H1 (cell line): Measurements from ENCODE around the gene BICD1. TPM values are rescaled to one million over a fixed set of nuclear protein-coding genes. Genes with fewer than 3 reads are reported as not detected.
A peak's percentile ranks its signal among the peaks of the same experiment; 100 is the strongest.

Source experiments
- CTCF ChIA-PET: fragments of 300-600 bp; sonication (Branson Sonifier 250); formaldehyde crosslinking; loops from one replicate; lab custom pipeline; 2021; ENCODE audit not compliant: partially characterized antibody; lab: Charles Lee
- POLR2A ChIA-PET: fragments of 300-600 bp; sonication (Branson Sonifier 250); formaldehyde crosslinking; loops from one replicate; lab custom pipeline; 2021; ENCODE audit warnings: inconsistent platforms; ENCODE audit not compliant: partially characterized antibody; lab: Charles Lee
- DNase-seq, 2 experiments: peaks; one replicate each; pipeline versions ENCODE4 v3.0.0 to v3.0.0-alpha.2; 2010 to 2022; ENCODE audit warnings: low spot score in 2 of 2, low read depth in 1 of 2, mixed read lengths in 1 of 2
- FAIRE-seq: peaks from 2 replicates; lab custom pipeline; 2011; peaks lifted over from hg19 to GRCh38; lab: Jason Lieb, UNC
- H2AFZ ChIP-seq: 2 replicates; pipeline ENCODE4 v1.8.1; 2012; ENCODE audit warnings: low read length, inconsistent platforms
- H2AK5ac ChIP-seq: 2 replicates; pipeline ENCODE4 v1.6.1; 2013; ENCODE audit warnings: low read depth, low read length
- H2BK120ac ChIP-seq: replicated peaks from 2 replicates; pipeline ENCODE3; 2013; ENCODE audit warnings: low read depth, low read length, inconsistent platforms
- H2BK12ac ChIP-seq: 2 replicates; pipeline ENCODE4 v1.6.1; 2013; ENCODE audit warnings: low read depth, low read length
- H2BK15ac ChIP-seq: 2 replicates; pipeline ENCODE4 v1.6.1; 2013; ENCODE audit warnings: low read length
- H2BK20ac ChIP-seq: 2 replicates; pipeline ENCODE4 v1.6.1; 2013; ENCODE audit warnings: low read length
- H2BK5ac ChIP-seq: 2 replicates; pipeline ENCODE4 v1.6.1; 2013; ENCODE audit warnings: low read depth, low read length
- H3K14ac ChIP-seq: 2 replicates; pipeline ENCODE4 v1.6.1; 2013; ENCODE audit warnings: inconsistent platforms; ENCODE audit not compliant: insufficient read length
- H3K18ac ChIP-seq: 2 replicates; pipeline ENCODE4 v1.6.1; 2013; ENCODE audit warnings: low read length; ENCODE audit errors: extremely low read depth
- H3K23ac ChIP-seq: 2 replicates; pipeline ENCODE4 v1.6.1; 2013; ENCODE audit warnings: inconsistent platforms; ENCODE audit not compliant: insufficient read length
- H3K23me2 ChIP-seq: 2 replicates; pipeline ENCODE4 v1.6.1; 2013; ENCODE audit warnings: low read depth, low read length
- H3K27ac ChIP-seq: 2 replicates; pipeline ENCODE4 v1.6.1; 2011; ENCODE audit warnings: low read depth, low read length, inconsistent platforms
- H3K27me3 ChIP-seq, 4 experiments: replicated peaks in 1 of 4; 1 replicate in 1 of 4; 2 replicates in 3 of 4; pipeline versions ENCODE4 v1.6.1 to v1.8.1; 2011 to 2013; ENCODE audit warnings: low read length in 3 of 4, mild to moderate bottlenecking in 3 of 4, inconsistent platforms in 2 of 4, mixed read lengths in 2 of 4, moderate library complexity in 1 of 4; ENCODE audit not compliant: control insufficient read depth in 3 of 4, insufficient read depth in 3 of 4; ENCODE audit errors: extremely low read depth in 1 of 4
- H3K36me3 ChIP-seq, 4 experiments: 2 replicates each; pipeline versions ENCODE4 v1.6.1 to v1.8.1; 2011 to 2013; ENCODE audit warnings: mild to moderate bottlenecking in 4 of 4, low read length in 3 of 4, moderate library complexity in 2 of 4, control low read depth in 1 of 4, inconsistent platforms in 1 of 4; ENCODE audit not compliant: insufficient read depth in 4 of 4, control insufficient read depth in 2 of 4
- H3K4ac ChIP-seq: replicated peaks from 2 replicates; pipeline ENCODE3; 2013; ENCODE audit warnings: low read length, low read depth, mixed read lengths, inconsistent platforms; ENCODE audit not compliant: insufficient read length
- H3K4me1 ChIP-seq, 4 experiments: replicated peaks in 1 of 4; 1 replicate in 1 of 4; 2 replicates in 3 of 4; pipeline versions ENCODE4 v1.6.1 to v1.8.1; 2011 to 2013; ENCODE audit warnings: low read length in 3 of 4, inconsistent platforms in 2 of 4, mixed read lengths in 1 of 4; ENCODE audit not compliant: insufficient read depth in 4 of 4, control insufficient read depth in 3 of 4
- H3K4me2 ChIP-seq, 2 experiments: 2 replicates each; pipeline versions ENCODE4 v1.6.1 to v1.8.1; 2011 to 2013; ENCODE audit warnings: low read depth in 2 of 2, low read length in 2 of 2, control low read depth in 1 of 2, inconsistent platforms in 1 of 2, mild to moderate bottlenecking in 1 of 2; ENCODE audit not compliant: insufficient read depth in 1 of 2
- H3K4me3 ChIP-seq, 4 experiments: fragments of 200-600, 300-600 bp in 1 of 4; sonication (generic), shearing (Covaris generic), sonication (Bioruptor Twin) in 1 of 4; 2 replicates each; pipeline versions ENCODE4 v1.5.1 to v1.8.1; 2011 to 2016; ENCODE audit warnings: low read length in 4 of 4, low read depth in 3 of 4, control low read depth in 2 of 4, inconsistent platforms in 2 of 4, mild to moderate bottlenecking in 2 of 4, mixed read lengths in 1 of 4, moderate library complexity in 1 of 4; ENCODE audit not compliant: insufficient read depth in 2 of 4; ENCODE audit errors: extremely low read depth in 1 of 4
- H3K56ac ChIP-seq: replicated peaks from 2 replicates; pipeline ENCODE3; 2013; ENCODE audit warnings: low read depth, mild to moderate bottlenecking, mixed read lengths, low read length, inconsistent platforms; ENCODE audit not compliant: insufficient read length
- H3K79me1 ChIP-seq: 2 replicates; pipeline ENCODE4 v1.6.1; 2013; ENCODE audit warnings: low read depth, low read length, control low read depth
- H3K79me2 ChIP-seq, 2 experiments: 2 replicates each; pipeline versions ENCODE4 v1.6.1 to v1.8.1; 2012 to 2013; ENCODE audit warnings: low read length in 2 of 2, mild to moderate bottlenecking in 2 of 2, inconsistent platforms in 1 of 2; ENCODE audit not compliant: insufficient read depth in 2 of 2, control insufficient read depth in 1 of 2
- H3K9ac ChIP-seq, 4 experiments: replicated peaks in 1 of 4; 1 replicate in 1 of 4; 2 replicates in 3 of 4; pipeline versions ENCODE4 v1.6.1 to v1.8.1; 2011 to 2013; ENCODE audit warnings: low read depth in 3 of 4, low read length in 3 of 4, control low read depth in 2 of 4, mild to moderate bottlenecking in 2 of 4, moderate library complexity in 2 of 4, inconsistent platforms in 1 of 4; ENCODE audit errors: extremely low read depth in 1 of 4
- H3K9me3 ChIP-seq, 2 experiments: 2 replicates each; pipeline versions ENCODE4 v1.6.1 to v1.8.1; 2012 to 2013; ENCODE audit warnings: mild to moderate bottlenecking in 2 of 2, moderate library complexity in 2 of 2, control low read depth in 1 of 2, inconsistent platforms in 1 of 2, low read depth in 1 of 2, low read length in 1 of 2, mixed read lengths in 1 of 2; ENCODE audit not compliant: insufficient read depth in 2 of 2
- H4K20me1 ChIP-seq, 2 experiments: replicated peaks in 1 of 2; 2 replicates each; pipeline versions ENCODE3 to v1.8.1; 2011 to 2013; ENCODE audit warnings: inconsistent platforms in 2 of 2, low read length in 2 of 2, mild to moderate bottlenecking in 1 of 2; ENCODE audit not compliant: insufficient read depth in 2 of 2, control insufficient read depth in 1 of 2
- H4K5ac ChIP-seq: 2 replicates; pipeline ENCODE4 v1.6.1; 2013; ENCODE audit warnings: low read length, low read depth, mixed read lengths, inconsistent platforms; ENCODE audit not compliant: insufficient read length
- H4K8ac ChIP-seq: 2 replicates; pipeline ENCODE4 v1.8.0; 2013; ENCODE audit warnings: mild to moderate bottlenecking, moderate library complexity, low read length, inconsistent platforms; ENCODE audit not compliant: insufficient read depth; ENCODE audit errors: extremely low read depth
- H4K91ac ChIP-seq: replicated peaks from 2 replicates; pipeline ENCODE3; 2013; ENCODE audit warnings: low read length, mixed read lengths, inconsistent platforms; ENCODE audit not compliant: insufficient read length
- NANOG ChIP-seq: IDR thresholded peaks from 2 replicates; pipeline ENCODE4 v1.6.1; 2011; ENCODE audit warnings: low read length, low read depth, mild to moderate bottlenecking, inconsistent platforms; ENCODE audit not compliant: insufficient read depth, poor library complexity, severe bottlenecking
- TCF12 ChIP-seq: IDR thresholded peaks from 2 replicates; pipeline ENCODE4 v1.6.1; 2011; ENCODE audit warnings: low read depth, mild to moderate bottlenecking, low read length
- WGBS, 2 experiments: shearing (Covaris generic) in 1 of 2; methylation state at CpG; one replicate each; pipeline versions ENCODE4 v1.1.6 to v1.1.7; 2013 to 2015; ENCODE audit warnings: low lambda C conversion rate in 2 of 2, mixed read lengths in 2 of 2, inconsistent platforms in 1 of 2, low coverage in 1 of 2, missing lambda C conversion rate in 1 of 2; ENCODE audit not compliant: insufficient replicate concordance in 2 of 2, insufficient coverage in 1 of 2, insufficient read length in 1 of 2; ENCODE audit errors: extremely low coverage in 1 of 2, missing lambda C conversion rate in 1 of 2; 5-methylcytosine and 5-hydroxymethylcytosine counted together
- polyA plus RNA-seq, 7 experiments: library from polyadenylated mRNA; depleted of rRNA in 3 of 7; stranded (reverse) in 5 of 7; unstranded in 2 of 7; fragments of >200 nt in 5 of 7; fragments of 200-250 nt in 2 of 7; gene quantifications; 1 replicate in 5 of 7; 2 replicates in 1 of 7; 4 replicates in 1 of 7; pipeline versions ENCODE4 v1.2.1 to v1.2.3, GENCODE V29; 2011 to 2013; ENCODE audit warnings: missing spikeins in 2 of 7, mixed read lengths in 2 of 7
- total RNA-seq: library from RNA; stranded (reverse); fragmentation: NEBNext Ultra II Directional; extraction: Animal tissue kit (Norgen Biotek cat#: 25700); gene quantifications from 2 replicates; pipeline ENCODE4 v1.2.1, GENCODE V29; 2021
- TF ChIP-seq, protein P1 (sequence below): IDR thresholded peaks from 2 replicates; pipeline ENCODE4 v1.6.1; 2012; ENCODE audit warnings: inconsistent platforms

BICD1 gene
- total and polyA plus RNA-seq, 2 of the 8 experiments (the other 6 are each of a cell fraction or from before 2014, with no cell fraction given) = 34.1 to 58.4 TPM

DNA sequence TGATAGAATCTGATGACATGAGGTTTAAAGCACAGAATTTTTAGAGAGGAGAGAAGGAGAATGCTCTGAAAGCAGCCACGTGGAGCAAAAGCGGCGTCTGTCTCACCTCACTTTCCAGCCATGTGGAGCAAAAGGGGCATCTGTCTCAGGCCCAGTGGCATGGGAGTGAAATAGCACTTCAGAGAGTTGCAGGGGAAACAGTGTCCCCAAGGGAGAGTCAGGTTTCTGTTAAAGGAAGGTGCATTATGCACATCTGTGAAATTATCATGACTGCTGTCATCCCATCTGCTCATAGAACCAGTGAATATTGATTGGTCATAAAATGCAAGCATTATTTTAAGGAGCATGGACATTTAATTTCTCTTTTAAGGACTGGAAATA, 124.0 kb downstream of the BICD1 start:
- POLR2A ChIA-PET = interaction anchor here (1.5 kb wide), 1 partner anchor 15 kb away, joined by 3 read pairs; no protein-coding TSS in a partner anchor
- no peak overlapping the region for H2AK5ac ChIP-seq

More for the DNA sequence above, 124.0 kb downstream of the BICD1 start:
- no peaks in the 10 kb centered on the region for H3K23me2 ChIP-seq
- H2BK120ac ChIP-seq = no peak overlapping the region
- no peak overlapping the region for H2BK5ac ChIP-seq
- peaks cover 4% of the 10 kb centered on the region; the same call in 1 of the 2 replicates for H3K79me1 ChIP-seq
- H3K4me2 ChIP-seq = no peak overlapping the region
- H3K4me1 ChIP-seq = peaks cover 0 to 3% (median 0%) of the 10 kb centered on the region in 4 experiments; a peak in 2 of 7 replicates
- CTCF ChIA-PET = no interaction called here
- H3K23ac ChIP-seq = no peak overlapping the region
- no peak overlapping the region for H3K27ac ChIP-seq
- no peak overlapping the region for H4K8ac ChIP-seq
- H2BK20ac ChIP-seq = no peak overlapping the region
- TF ChIP-seq, protein P1, sequence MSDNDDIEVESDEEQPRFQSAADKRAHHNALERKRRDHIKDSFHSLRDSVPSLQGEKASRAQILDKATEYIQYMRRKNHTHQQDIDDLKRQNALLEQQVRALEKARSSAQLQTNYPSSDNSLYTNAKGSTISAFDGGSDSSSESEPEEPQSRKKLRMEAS = 0 out of 2 replicates have a peak, but pooled peaks have one; percentile 25
- TF ChIP-seq TCF12 = no peak
- no peak for TF ChIP-seq NANOG
- no peak overlapping the region for H3K56ac ChIP-seq
- H2AFZ ChIP-seq = no peak overlapping the region
- H3K36me3 ChIP-seq = peaks cover 0 to 7% (median 2%) of the 10 kb centered on the region in 4 experiments; a peak in 3 of 8 replicates
- DNase-seq = no peak
- peak; percentile 55 for FAIRE-seq
- H3K27me3 ChIP-seq = no peaks in the 10 kb centered on the region
- H2BK15ac ChIP-seq = no peak overlapping the region
- H3K79me2 ChIP-seq = peaks cover 0 to 17% of the 10 kb centered on the region in 2 experiments; a peak in 2 of 4 replicates
- H4K5ac ChIP-seq = no peak overlapping the region
- no peak overlapping the region for H3K18ac ChIP-seq
- H3K14ac ChIP-seq = no peak overlapping the region
- no peak overlapping the region for H3K4ac ChIP-seq
- H2BK12ac ChIP-seq = no peak overlapping the region
- H4K20me1 ChIP-seq = peaks cover 0 to 4% of the 10 kb centered on the region in 2 experiments
- H3K9me3 ChIP-seq = no peaks in the 10 kb centered on the region
- no peak overlapping the region for H3K4me3 ChIP-seq
- H4K91ac ChIP-seq = no peak overlapping the region
- WGBS, 2 experiments = 89% methylated on average over 3 of the region's 3 CpGs; no CpG with 5 or more reads in 1 of the 2 experiments
- H3K9ac ChIP-seq = no peak overlapping the region
